Kidney (tissue), 14 donors: Measurements from ENCODE around the gene LRRC59. TPM values are rescaled to one million over a fixed set of nuclear protein-coding genes. Genes with fewer than 3 reads are reported as not detected.

Experiments
- DNase-seq, 5 donors: peaks; one replicate each; pipeline ENCODE4 v3.0.0-alpha.2; 2013 to 2020
- FAIRE-seq: peaks from 2 replicates; lab custom pipeline; 2012; peaks lifted over from hg19 to GRCh38; lab: Jason Lieb, UNC
- H3K27ac ChIP-seq, 2 donors: one replicate each; pipeline ENCODE4 v1.7.0; 2013; ENCODE audit warnings: low read depth in 2 of 2, low read length in 2 of 2, inconsistent platforms in 1 of 2
- H3K27me3 ChIP-seq: one replicate; pipeline ENCODE4 v1.7.1; 2013; ENCODE audit warnings: low read length, inconsistent platforms; ENCODE audit not compliant: control insufficient read depth, insufficient read depth
- H3K36me3 ChIP-seq, 3 donors: one replicate each; pipeline versions ENCODE4 v1.7.0 to v1.7.1; 2013; ENCODE audit warnings: low read length in 3 of 3, control low read depth in 1 of 3, inconsistent platforms in 1 of 3; ENCODE audit not compliant: insufficient read depth in 3 of 3, control insufficient read depth in 2 of 3
- H3K4me1 ChIP-seq, 3 donors: one replicate each; pipeline versions ENCODE4 v1.7.0 to v1.7.1; 2013; ENCODE audit warnings: low read length in 3 of 3, inconsistent platforms in 1 of 3, low read depth in 1 of 3; ENCODE audit not compliant: control insufficient read depth in 2 of 3, insufficient read depth in 2 of 3
- H3K4me3 ChIP-seq, 3 donors: one replicate each; pipeline versions ENCODE4 v1.7.0 to v1.8.1; 2013; ENCODE audit warnings: low read length in 3 of 3, control low read depth in 1 of 3, inconsistent platforms in 1 of 3
- H3K9ac ChIP-seq, 3 donors: one replicate each; pipeline versions ENCODE4 v1.7.0 to v1.7.1; 2013; ENCODE audit warnings: low read length in 3 of 3, control low read depth in 1 of 3, inconsistent platforms in 1 of 3
- H3K9me3 ChIP-seq, 3 donors: one replicate each; pipeline versions ENCODE4 v1.7.0 to v1.7.1; 2013; ENCODE audit warnings: low read length in 3 of 3, control low read depth in 1 of 3, inconsistent platforms in 1 of 3; ENCODE audit not compliant: control insufficient read depth in 2 of 3, insufficient read depth in 1 of 3
- intact Hi-C: fragments of 100-400 bp; cut with DNase I; formaldehyde crosslinking; loops from one replicate; pipeline ENCODE4 v1.11.1; 2022
- polyA plus RNA-seq: library from polyadenylated mRNA; stranded (reverse); fragments of 350-450 nt; fragmentation: Illumina TruSeq; extraction: RNeasy Lipid Tissue Mini Kit (QIAGEN cat#74804); gene quantifications from one replicate; pipeline ENCODE4 v1.2.3, GENCODE V29; 2014; ENCODE audit warnings: low read depth, low replicate concordance; ENCODE audit not compliant: insufficient read depth
- total RNA-seq: library from RNA; stranded (reverse); fragmentation: NEBNext Ultra II Directional; extraction: Animal tissue kit (Norgen Biotek cat#: 25700); gene quantifications from one replicate; pipeline ENCODE4 v1.2.1, GENCODE V29; 2021
- TF ChIP-seq, protein P1 (sequence below): IDR thresholded peaks from 3 replicates; pipeline ENCODE4 v1.5.1; 2012; ENCODE audit warnings: mild to moderate bottlenecking, moderate library complexity, borderline replicate concordance; ENCODE audit not compliant: insufficient read depth; ENCODE audit errors: extremely low read depth
- donor health status: control.
- donor health status: control.
- donor health status: control.
- donor health status: control.
- donor health status: control.
- donor health status: DM: yes; HTN: yes; CAD: no.
- donor health status: Normal renal cell carcinoma (clear cell type).

Gene LRRC59
- total and polyA plus RNA-seq, 2 donors from 2014 or later: 37.0 to 61.7 TPM

DNA sequence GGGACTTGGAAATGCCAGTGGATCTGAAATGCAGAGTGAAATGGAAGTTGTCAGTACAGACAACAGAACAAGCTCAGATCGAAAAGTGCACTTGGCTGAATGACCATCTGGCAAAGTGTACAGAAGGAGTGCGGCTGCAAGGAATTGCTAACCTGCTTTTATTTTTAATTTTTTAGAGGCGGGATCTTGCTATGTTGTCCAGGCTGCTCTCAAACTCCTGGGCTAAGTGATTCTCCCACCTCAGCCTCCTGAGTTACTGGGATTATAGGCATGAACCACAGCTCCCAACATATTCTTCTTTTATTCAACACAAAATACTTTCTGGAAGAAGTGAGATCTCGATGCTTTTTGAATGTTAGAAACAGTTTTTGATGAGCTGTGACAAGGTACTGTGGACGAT lies 3.6 kb downstream of the LRRC59 start:
- Histone ChIP-seq H3K4me1 (peaks cover 3 to 15% (median 10%) of the 10 kb centered on the region in 3 donors), H3K9ac (no peak overlapping the region), H3K27me3 (no peaks in the 10 kb centered on the region), H3K4me3 (no peak overlapping the region), H3K9me3 (no peaks in the 10 kb centered on the region), H3K36me3 (peaks cover 13 to 43% (median 39%) of the 10 kb centered on the region in 3 donors), H3K27ac (no peak overlapping the region)
- DNase-seq (no peak), FAIRE-seq (no peak)
- TF ChIP-seq, protein P1, sequence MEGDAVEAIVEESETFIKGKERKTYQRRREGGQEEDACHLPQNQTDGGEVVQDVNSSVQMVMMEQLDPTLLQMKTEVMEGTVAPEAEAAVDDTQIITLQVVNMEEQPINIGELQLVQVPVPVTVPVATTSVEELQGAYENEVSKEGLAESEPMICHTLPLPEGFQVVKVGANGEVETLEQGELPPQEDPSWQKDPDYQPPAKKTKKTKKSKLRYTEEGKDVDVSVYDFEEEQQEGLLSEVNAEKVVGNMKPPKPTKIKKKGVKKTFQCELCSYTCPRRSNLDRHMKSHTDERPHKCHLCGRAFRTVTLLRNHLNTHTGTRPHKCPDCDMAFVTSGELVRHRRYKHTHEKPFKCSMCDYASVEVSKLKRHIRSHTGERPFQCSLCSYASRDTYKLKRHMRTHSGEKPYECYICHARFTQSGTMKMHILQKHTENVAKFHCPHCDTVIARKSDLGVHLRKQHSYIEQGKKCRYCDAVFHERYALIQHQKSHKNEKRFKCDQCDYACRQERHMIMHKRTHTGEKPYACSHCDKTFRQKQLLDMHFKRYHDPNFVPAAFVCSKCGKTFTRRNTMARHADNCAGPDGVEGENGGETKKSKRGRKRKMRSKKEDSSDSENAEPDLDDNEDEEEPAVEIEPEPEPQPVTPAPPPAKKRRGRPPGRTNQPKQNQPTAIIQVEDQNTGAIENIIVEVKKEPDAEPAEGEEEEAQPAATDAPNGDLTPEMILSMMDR: no peak
- intact Hi-C loops: no loop called here

DNA sequence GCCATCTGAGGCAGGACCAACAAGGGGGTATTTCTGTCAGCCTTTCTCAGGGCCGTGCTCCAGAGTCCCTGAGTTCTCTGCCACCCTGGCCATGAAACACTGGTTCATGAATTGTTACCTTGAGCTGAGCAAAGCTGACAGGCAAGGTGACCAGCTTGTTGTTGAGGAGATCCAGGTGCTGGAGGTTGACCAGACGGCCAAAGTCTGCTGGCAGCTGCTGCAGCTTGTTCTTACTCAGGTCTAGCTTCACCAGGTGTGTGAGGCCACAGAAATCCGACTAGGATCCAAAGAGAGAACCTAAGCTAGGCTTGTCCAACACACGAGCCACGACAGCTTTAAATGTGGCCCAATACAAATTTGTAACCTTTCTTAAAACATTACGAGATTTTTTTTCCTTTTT lies 4.7 kb downstream of the LRRC59 start:
- no peak overlapping the region for H3K4me3 ChIP-seq
- TF ChIP-seq, protein P1: no peak
- DNase-seq: no peak
- intact Hi-C loops: no loop called here
- no peak overlapping the region for H3K9ac ChIP-seq
- H3K4me1 ChIP-seq: peaks cover 3 to 12% (median 10%) of the 10 kb centered on the region in 3 donors
- no peaks in the 10 kb centered on the region for H3K9me3 ChIP-seq
- peaks cover 13 to 49% (median 48%) of the 10 kb centered on the region in 3 donors for H3K36me3 ChIP-seq
- H3K27me3 ChIP-seq: no peaks in the 10 kb centered on the region
- no peak for FAIRE-seq
- H3K27ac ChIP-seq: no peak overlapping the region

DNA sequence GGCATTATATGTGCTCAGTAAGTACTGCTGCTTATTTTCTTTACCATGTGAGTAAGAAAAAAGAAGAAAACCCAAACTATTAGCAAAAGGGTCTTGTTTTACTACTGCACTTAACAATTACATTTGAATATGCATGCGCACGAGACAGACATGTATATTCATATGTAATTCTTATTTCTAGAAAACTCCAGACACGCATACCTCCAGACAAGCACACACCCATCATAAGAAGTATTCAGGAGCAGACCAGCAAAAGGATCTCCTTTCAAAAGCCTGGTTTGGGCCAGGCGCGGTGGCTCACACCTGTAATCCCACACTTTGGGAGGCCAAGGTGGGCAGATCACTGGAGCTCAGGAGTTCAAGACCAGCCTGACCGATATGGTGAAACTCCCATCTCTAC lies 7.8 kb downstream of the LRRC59 start:
- no peaks in the 10 kb centered on the region for H3K4me1 ChIP-seq
- H3K9ac ChIP-seq: no peak overlapping the region
- no peak overlapping the region for H3K27ac ChIP-seq
- FAIRE-seq: no peak
- no peaks in the 10 kb centered on the region for H3K27me3 ChIP-seq
- no peak for DNase-seq
- peaks cover 18 to 77% (median 60%) of the 10 kb centered on the region in 3 donors for H3K36me3 ChIP-seq
- intact Hi-C loops: no loop called here
- no peaks in the 10 kb centered on the region for H3K9me3 ChIP-seq
- H3K4me3 ChIP-seq: no peak overlapping the region
- TF ChIP-seq, protein P1: no peak

DNA sequence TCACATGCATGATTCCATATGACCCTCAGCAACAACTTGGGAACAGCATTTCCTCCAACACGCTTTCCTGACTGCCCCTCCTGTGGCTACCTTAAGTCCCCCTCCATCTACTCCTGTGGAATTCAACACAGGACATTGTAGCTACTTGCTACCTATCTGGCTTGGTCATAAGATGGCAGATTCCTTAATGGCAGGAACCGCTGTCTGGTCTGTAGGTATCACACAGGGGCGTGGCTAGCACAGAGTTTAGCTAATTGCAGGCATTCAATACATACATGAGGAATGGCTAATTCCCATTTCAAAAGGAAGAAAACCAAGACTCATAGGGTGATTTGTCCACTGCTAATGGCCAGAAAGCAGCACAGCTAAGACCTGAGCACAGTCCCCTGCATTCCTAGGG lies 8.6 kb downstream of the LRRC59 start:
- no peaks in the 10 kb centered on the region for H3K27me3 ChIP-seq
- H3K27ac ChIP-seq: no peak overlapping the region
- H3K36me3 ChIP-seq: peaks cover 13 to 80% (median 59%) of the 10 kb centered on the region in 3 donors
- FAIRE-seq (no peak), DNase-seq (no peak)
- TF ChIP-seq, protein P1: no peak
- H3K4me1 ChIP-seq: no peaks in the 10 kb centered on the region
- H3K9ac ChIP-seq: no peak overlapping the region
- no peaks in the 10 kb centered on the region for H3K9me3 ChIP-seq
- no peak overlapping the region for H3K4me3 ChIP-seq
- intact Hi-C loops: no loop called here
